MM.1S (cell line): ENCODE results near the gene MUC13.

ENCODE experiments used
- EZH2 ChIP-seq: fragments of 300-600 bp; sonication (generic); optimal IDR thresholded peaks from 2 replicates; pipeline ENCODE3; 2017; ENCODE audit warnings: low read depth, mild to moderate bottlenecking, antibody characterized with exemption, low read length, mixed read lengths
- EZH2phosphoT487 ChIP-seq: fragments of 300-600 bp; sonication (generic); IDR thresholded peaks from 2 replicates; pipeline ENCODE4 v1.6.1; 2018; ENCODE audit warnings: antibody characterized with exemption, low read length

DNA sequence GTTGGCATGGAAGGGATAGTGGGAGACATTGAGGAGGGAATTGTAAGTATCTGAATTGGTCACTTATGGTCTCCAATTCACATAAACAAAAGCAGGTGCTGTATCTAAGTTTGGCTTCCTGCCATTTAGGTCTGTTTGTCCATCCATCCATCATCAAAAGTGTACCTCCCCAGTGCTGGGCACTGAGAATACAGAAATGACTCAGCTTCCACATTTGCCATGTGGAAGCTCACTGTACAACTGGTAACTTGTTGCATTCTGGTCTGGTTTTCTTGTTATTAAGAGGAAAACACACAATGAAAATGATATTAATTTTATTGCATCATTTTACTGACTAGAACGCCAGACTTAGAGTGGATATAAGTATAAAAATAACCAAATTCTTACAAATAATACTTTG lies 30.9 kb upstream of the MUC13 start:
- TF ChIP-seq EZH2phosphoT487 (no peak), EZH2 (no peak)
